GM13977 (cell line): Measurements from ENCODE around the gene DNAJC10.
A peak's percentile ranks its signal among the peaks of the same experiment; 100 is the strongest.
"Not testable (repeated sequence)": the region's sequence is repeated elsewhere in the genome, so short reads cannot be mapped to it uniquely, and the experiment has no call there.

Experiments
- DNase-seq: peaks from one replicate; pipeline ENCODE4 v3.0.0; 2012; ENCODE audit warnings: low spot score
- CTCF ChIP-seq: IDR thresholded peaks from 2 replicates; pipeline ENCODE4 v1.5.1; 2012; ENCODE audit warnings: mild to moderate bottlenecking, control low read depth; ENCODE audit not compliant: insufficient read depth; ENCODE audit errors: extremely low read depth, missing control alignments
- in situ Hi-C: fragments of 300-500 bp; cut with MboI; formaldehyde crosslinking; loops from one replicate; pipeline ENCODE4 v1.12.0; 2022; ENCODE audit warnings: low sequenced_read_pairs, low pct_unique_long_range_greater_than_20kb, mixed read lengths, inconsistent platforms; ENCODE audit not compliant: unreplicated experiment

Gene DNAJC10

GRCh38 chr2:182758379-182758778, 42.3 kb downstream of the DNAJC10 start:
- TF ChIP-seq CTCF = no peak
- in situ Hi-C loops = no loop called here
- DNase-seq = no peak

GRCh38 chr2:182761903-182762302, 45.8 kb downstream of the DNAJC10 start:
- in situ Hi-C loops = no loop called here
- TF ChIP-seq CTCF = no peak
- no peak for DNase-seq

- TF ChIP-seq CTCF = peak; percentile 58
- in situ Hi-C loops = no loop called here
- DNase-seq = no peak
These were observed 47.4 kb downstream of the DNAJC10 start for GRCh38 chr2:182763311-182763912.

DNA sequence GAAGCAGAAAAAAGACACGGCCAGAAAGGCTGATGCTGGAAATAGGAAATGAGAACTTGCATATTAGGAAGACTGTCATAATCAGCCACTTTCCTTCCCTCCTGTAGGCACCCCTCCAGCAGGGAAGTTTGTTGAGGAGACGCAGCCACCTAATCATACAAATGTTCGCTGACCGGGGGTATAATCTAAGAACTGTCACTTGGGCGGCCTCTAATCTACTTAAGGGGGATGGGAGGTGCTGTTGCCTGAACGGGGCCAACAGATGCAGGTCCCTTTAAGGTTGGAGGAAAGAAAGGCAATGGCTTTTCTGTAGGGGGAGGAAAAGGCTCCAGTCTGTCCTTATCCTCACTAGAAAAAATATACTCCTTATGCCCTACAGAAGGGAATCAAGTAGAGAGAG, 50.6 kb downstream of the DNAJC10 start:
- no peak for DNase-seq
- TF ChIP-seq CTCF = no peak
- in situ Hi-C loops = no loop called here

DNA sequence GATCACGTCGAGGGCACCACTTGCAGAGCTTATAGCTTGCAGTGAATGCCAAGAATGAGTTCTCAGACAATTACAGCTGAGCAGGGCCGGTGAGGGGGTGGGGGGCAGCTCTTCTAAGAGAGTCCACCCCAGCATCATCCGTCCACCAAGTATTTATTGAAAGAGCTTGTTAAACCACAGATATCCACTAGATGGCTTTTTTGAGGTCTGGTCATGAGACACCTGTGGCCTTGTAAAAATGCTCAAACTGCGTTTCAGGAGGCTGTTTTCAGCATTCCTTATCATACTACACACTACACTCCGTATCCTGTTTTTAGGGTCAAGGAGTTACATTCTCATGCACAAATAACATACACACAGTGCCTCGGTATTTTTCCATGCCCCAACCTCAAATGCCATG, 51.5 kb downstream of the DNAJC10 start:
- TF ChIP-seq CTCF = peak; percentile 36
- no peak for DNase-seq
- in situ Hi-C loops = no loop called here

- in situ Hi-C loops, DNase-seq: not testable (repeated sequence)
These were observed 52.9 kb downstream of the DNAJC10 start for GRCh38 chr2:182768950-182769349.

DNA sequence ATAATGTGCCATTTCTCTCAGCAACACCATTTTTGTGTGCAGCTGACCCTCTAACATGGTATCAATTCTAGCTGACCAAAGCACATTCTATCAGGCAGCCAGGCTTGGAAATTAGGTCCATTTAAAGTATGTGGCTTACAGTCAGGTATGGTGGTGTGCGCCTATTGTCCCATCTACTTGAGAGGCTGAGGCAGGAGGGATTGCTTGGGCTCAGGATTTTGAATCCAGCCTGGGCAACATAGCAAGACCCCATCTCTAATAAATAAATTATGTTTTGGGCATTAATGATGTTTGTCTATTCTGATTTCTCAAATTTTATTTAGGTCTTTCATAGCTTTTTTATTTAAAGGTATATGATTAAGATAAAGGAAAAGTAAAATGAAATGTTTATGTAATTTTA, 63.3 kb downstream of the DNAJC10 start:
- no peak for TF ChIP-seq CTCF
- in situ Hi-C loops = no loop called here
- DNase-seq = no peak

GRCh38 chr2:182781099-182781498, 65.0 kb downstream of the DNAJC10 start:
- in situ Hi-C loops = loop anchor here (10.0 kb wide), 1 partner anchor 204 kb away; no protein-coding TSS in a partner anchor
- not testable (repeated sequence) for DNase-seq

DNA sequence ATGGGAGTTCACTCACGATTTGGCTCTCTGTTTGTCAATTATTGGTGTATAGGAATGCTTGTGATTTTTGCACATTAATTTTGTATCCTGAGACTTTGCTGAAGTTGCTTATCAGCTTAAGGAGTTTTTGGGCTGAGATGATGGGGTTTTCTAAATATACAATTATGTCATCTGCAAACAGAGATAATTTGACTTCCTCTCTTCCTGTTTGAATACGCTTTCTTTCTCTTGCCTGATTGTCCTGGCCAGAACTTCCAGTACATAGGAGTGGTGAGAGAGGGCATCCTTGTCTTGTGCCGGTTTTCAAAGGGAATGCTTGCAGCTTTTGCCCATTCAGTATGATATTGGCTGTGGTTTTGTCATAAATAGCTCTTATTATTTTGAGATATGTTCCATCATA, 66.6 kb downstream of the DNAJC10 start:
- in situ Hi-C loops = loop anchor here (10.0 kb wide), 1 partner anchor 202 kb away; no protein-coding TSS in a partner anchor
- DNase-seq = not testable (repeated sequence)
